Colonic mucosa (tissue), 4 donors: Measurements from ENCODE around the gene LYRM4. TPM values are rescaled to one million over a fixed set of nuclear protein-coding genes. Genes with fewer than 3 reads are reported as not detected.

Experiments
- DNase-seq: peaks from one replicate; pipeline ENCODE4 v3.0.0-alpha.2; 2020
- H3K27ac ChIP-seq: fragments of 200-600 bp; one replicate; pipeline ENCODE4 v1.8.0; 2021
- H3K27me3 ChIP-seq: fragments of 200-600 bp; one replicate; pipeline ENCODE4 v1.8.0; 2021
- H3K36me3 ChIP-seq: fragments of 200-600 bp; one replicate; pipeline ENCODE4 v1.8.0; 2021
- H3K4me1 ChIP-seq: fragments of 200-600 bp; one replicate; pipeline ENCODE4 v1.8.0; 2021; ENCODE audit warnings: mild to moderate bottlenecking
- H3K4me3 ChIP-seq: fragments of 200-600 bp; one replicate; pipeline ENCODE4 v1.8.0; 2021
- H3K9ac ChIP-seq, 2 donors: one replicate each; pipeline ENCODE4 v1.7.0; 2013; ENCODE audit warnings: control low read depth in 2 of 2, low read depth in 2 of 2, low read length in 2 of 2
- H3K9me3 ChIP-seq: fragments of 200-600 bp; one replicate; pipeline ENCODE4 v1.8.0; 2021
- intact Hi-C: fragments of 100-400 bp; cut with DNase I; formaldehyde crosslinking; loops from one replicate; pipeline ENCODE4 v1.14.1; 2022
- total RNA-seq, 2 donors: library from RNA; stranded (reverse); fragmentation: NEBNext Ultra II Directional in 1 of 2; extraction: Animal tissue kit (Norgen Biotek cat#: 25700) in 1 of 2; gene quantifications; one replicate each; pipeline ENCODE4 v1.2.1, GENCODE V29; 2021
- TF ChIP-seq, protein P1 (sequence below): fragments of 200-600 bp; IDR thresholded peaks from one replicate; pipeline ENCODE4 v1.8.0; 2022; ENCODE audit warnings: antibody characterized with exemption, mild to moderate bottlenecking
- donor health status: healthy.
- donor health status: DM: no; HTN: no; CAD: no.
- donor health status: DM: no; HTN: no; CAD: no.

The LYRM4 gene
- total RNA-seq, 2 donors from 2014 or later = 14.0 to 17.4 TPM

GRCh38 chr6:5184878-5185277, 75.9 kb downstream of the LYRM4 start:
- Histone ChIP-seq H3K36me3 (no peaks in the 10 kb centered on the region), H3K4me1 (no peaks in the 10 kb centered on the region), H3K27ac (no peak overlapping the region), H3K9me3 (no peaks in the 10 kb centered on the region), H3K9ac (no peak overlapping the region), H3K27me3 (no peaks in the 10 kb centered on the region), H3K4me3 (no peak overlapping the region)
- TF ChIP-seq, protein P1, sequence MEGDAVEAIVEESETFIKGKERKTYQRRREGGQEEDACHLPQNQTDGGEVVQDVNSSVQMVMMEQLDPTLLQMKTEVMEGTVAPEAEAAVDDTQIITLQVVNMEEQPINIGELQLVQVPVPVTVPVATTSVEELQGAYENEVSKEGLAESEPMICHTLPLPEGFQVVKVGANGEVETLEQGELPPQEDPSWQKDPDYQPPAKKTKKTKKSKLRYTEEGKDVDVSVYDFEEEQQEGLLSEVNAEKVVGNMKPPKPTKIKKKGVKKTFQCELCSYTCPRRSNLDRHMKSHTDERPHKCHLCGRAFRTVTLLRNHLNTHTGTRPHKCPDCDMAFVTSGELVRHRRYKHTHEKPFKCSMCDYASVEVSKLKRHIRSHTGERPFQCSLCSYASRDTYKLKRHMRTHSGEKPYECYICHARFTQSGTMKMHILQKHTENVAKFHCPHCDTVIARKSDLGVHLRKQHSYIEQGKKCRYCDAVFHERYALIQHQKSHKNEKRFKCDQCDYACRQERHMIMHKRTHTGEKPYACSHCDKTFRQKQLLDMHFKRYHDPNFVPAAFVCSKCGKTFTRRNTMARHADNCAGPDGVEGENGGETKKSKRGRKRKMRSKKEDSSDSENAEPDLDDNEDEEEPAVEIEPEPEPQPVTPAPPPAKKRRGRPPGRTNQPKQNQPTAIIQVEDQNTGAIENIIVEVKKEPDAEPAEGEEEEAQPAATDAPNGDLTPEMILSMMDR = no peak
- intact Hi-C loops = no loop called here
- no peak for DNase-seq

DNA sequence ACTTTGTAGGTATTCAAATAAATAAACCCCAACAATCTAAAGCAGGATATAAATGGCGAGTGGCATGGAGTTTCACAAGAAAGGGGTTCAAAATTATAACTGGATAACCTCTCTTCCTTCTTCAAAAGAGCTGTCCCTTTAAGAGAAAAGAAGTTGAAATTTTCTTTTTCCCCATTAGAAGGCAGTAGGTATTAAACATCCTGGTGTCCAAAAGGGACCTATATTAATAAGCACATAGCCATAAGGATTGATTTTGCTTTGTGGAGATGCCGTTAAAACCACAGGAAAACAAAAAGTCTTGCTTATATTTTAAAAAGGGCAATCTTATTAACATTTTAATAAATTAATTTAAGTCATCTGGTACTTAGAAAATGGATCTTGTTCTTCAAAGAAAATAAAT, 76.5 kb downstream of the LYRM4 start:
- Histone ChIP-seq H3K4me1 (no peaks in the 10 kb centered on the region), H3K9me3 (no peaks in the 10 kb centered on the region), H3K36me3 (no peaks in the 10 kb centered on the region), H3K9ac (no peak overlapping the region), H3K27ac (no peak overlapping the region), H3K4me3 (no peak overlapping the region), H3K27me3 (no peaks in the 10 kb centered on the region)
- TF ChIP-seq, protein P1 = no peak
- intact Hi-C loops = no loop called here
- DNase-seq = no peak

DNA sequence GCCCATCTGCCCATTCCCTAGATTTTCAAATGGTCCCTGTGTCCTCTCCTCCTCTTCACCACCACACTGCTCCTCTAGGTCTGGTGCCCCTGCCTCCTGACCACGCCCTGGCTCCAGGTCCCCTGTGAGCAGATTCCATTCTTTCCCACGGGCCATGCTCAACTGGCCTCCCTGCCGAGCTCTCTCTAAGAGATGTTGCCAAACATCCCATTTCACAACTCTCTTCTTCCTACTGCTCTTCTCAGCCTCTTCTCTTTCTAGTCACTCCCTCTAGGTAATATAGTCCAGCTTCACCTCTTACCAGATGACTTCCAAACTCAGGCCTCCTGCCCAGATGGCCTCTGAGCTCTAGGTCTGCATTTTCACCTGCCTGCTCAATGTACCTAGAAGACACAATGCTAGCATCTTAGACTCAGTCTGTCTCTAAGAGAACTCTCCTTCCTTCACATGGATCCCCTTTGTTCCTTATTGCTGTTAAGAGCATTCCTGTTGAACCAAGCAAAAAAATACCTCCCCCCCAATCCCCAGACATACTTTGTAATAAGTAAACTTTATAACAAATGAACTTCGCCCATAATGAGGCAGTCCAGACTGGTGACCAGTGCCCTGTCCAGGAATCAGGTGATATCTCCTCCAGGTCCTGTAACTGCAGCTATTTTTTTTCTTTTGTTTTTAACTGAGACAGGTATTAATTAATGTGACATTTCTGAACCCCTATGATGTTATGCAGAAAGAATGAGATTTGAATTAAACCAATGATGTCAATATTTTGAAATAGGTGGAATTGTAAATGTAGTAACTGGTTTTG, 79.0 kb downstream of the LYRM4 start:
- Histone ChIP-seq H3K4me1 (no peaks in the 10 kb centered on the region), H3K9me3 (no peaks in the 10 kb centered on the region), H3K27ac (no peak overlapping the region), H3K4me3 (no peak overlapping the region), H3K36me3 (no peaks in the 10 kb centered on the region), H3K27me3 (no peaks in the 10 kb centered on the region), H3K9ac (no peak overlapping the region)
- intact Hi-C loops = no loop called here
- no peak for DNase-seq
- TF ChIP-seq, protein P1 = no peak

DNA sequence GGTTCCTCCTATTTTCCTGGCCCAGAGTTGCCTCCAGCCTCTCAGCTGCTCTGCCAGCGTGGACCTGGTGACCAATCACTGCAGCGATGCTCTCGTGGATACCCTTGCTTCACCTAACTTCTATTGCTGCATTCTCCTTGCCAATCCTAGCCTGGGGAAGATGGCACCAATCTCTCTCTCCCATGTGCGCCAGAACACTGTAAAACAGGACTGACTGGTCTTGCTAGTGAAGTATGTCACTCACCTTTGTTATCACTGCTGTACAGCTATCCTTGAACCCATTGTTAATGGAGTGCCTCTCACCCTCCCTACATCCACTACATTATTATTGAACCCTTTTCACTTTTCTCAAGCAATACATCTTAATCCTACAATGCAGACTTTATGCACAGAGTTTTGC, 80.1 kb downstream of the LYRM4 start:
- Histone ChIP-seq H3K9ac (no peak overlapping the region), H3K27me3 (no peaks in the 10 kb centered on the region), H3K36me3 (no peaks in the 10 kb centered on the region), H3K4me1 (no peaks in the 10 kb centered on the region), H3K4me3 (no peak overlapping the region), H3K27ac (no peak overlapping the region), H3K9me3 (no peaks in the 10 kb centered on the region)
- TF ChIP-seq, protein P1 = no peak
- intact Hi-C loops = no loop called here
- no peak for DNase-seq

GRCh38 chr6:5179917-5180316, 80.8 kb downstream of the LYRM4 start:
- intact Hi-C loops = no loop called here
- no peak overlapping the region for H3K9ac ChIP-seq

More at GRCh38 chr6:5179917-5180316, 80.8 kb downstream of the LYRM4 start:
- H3K4me1 ChIP-seq = no peaks in the 10 kb centered on the region
- no peaks in the 10 kb centered on the region for H3K36me3 ChIP-seq
- H3K27me3 ChIP-seq = no peaks in the 10 kb centered on the region
- DNase-seq = no peak
- H3K4me3 ChIP-seq = no peak overlapping the region
- no peaks in the 10 kb centered on the region for H3K9me3 ChIP-seq
- TF ChIP-seq, protein P1 = no peak
- no peak overlapping the region for H3K27ac ChIP-seq
